Non-pigmented ciliary epithelial cell (primary cell): Measurements from ENCODE around the gene GLRA2.
"Not testable (repeated sequence)": the region's sequence is repeated elsewhere in the genome, so short reads cannot be mapped to it uniquely, and the experiment has no call there.

Experiments used
- DNase-seq: peaks from one replicate; pipeline ENCODE4 v3.0.0-alpha.2; 2010; ENCODE audit warnings: low read depth

The GLRA2 gene

GRCh38 chrX:14591976-14592375 lies 62.6 kb downstream of the GLRA2 start:
- DNase-seq = no peak

DNA sequence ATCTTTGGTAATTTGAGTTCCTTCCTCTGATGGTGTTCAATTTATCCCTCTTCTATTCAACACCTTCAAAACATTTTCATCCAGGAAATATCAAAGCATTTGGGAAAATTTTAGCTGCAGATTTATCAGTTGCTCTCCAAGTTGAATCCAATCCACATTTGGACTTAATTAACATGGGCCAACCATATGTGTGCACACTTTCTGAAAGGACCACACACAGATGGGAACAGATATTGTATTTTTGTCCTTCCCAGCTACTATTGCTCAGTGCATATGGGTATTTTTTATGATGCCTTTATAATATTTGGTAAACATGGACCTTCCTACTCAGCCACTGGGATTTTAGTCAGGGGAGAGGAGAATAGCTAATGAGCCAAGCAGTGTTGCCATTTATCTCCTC lies 65.2 kb downstream of the GLRA2 start:
- DNase-seq = no peak

- DNase-seq = no peak
Measured at GRCh38 chrX:14598330-14598729, 69.0 kb downstream of the GLRA2 start.

GRCh38 chrX:14607446-14607985 lies 78.2 kb downstream of the GLRA2 start:
- DNase-seq = no peak

- DNase-seq = not testable (repeated sequence)
Measured at GRCh38 chrX:14612450-14612849, 83.1 kb downstream of the GLRA2 start.

GRCh38 chrX:14616301-14616700 lies 87.0 kb downstream of the GLRA2 start:
- DNase-seq = no peak

DNA sequence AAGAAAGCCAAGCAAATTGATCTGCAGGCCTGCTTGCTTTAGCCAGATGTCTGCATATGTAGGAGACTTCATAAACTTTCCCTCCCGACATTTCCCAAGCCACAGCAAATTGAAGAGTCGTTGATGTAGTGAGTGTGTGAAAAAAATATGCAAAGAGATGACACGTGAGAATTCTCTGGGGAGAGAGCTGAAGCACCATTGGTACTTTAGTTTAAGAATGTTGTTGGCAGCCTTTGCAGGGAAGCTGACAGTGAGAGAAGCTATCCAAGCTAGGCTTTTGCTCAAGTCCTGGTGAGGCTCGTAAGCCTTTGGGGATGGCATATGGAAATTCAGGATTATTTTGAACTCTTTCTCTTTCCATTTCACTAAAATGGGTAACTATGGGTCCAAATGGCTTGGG lies 87.5 kb downstream of the GLRA2 start:
- no peak for DNase-seq

- DNase-seq = no peak
Measured at GRCh38 chrX:14618177-14618965, 89.0 kb downstream of the GLRA2 start.

- DNase-seq = no peak
Measured at GRCh38 chrX:14630733-14631132, 101.4 kb downstream of the GLRA2 start.

GRCh38 chrX:14641681-14642655 lies 112.6 kb downstream of the GLRA2 start:
- DNase-seq = no peak

DNA sequence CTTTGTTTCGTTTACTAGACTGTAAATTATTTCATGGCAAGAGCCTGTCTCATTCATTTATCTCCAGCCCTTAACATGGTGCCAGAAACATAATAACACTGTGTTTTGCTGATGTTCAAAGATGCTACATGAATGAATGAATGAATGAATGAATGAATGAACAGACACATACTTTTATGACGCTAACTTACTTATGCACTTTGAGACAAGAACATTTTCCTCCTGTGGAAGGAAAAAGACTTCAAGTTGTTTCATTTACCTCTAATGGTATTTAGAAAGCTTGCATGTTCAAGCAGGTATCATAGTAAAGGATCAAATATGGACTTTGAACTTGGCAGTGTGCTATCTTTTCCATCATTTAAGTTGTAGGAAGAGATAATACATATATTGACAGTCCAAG lies 131.6 kb downstream of the GLRA2 start:
- no peak for DNase-seq

- no peak for DNase-seq
Measured at GRCh38 chrX:14670819-14671218, 141.5 kb downstream of the GLRA2 start.

GRCh38 chrX:14672611-14673172 lies 143.4 kb downstream of the GLRA2 start:
- DNase-seq = no peak

- DNase-seq = no peak
Measured at GRCh38 chrX:14673236-14673635, 143.9 kb downstream of the GLRA2 start.

- peak; percentile 76 for DNase-seq
Measured at GRCh38 chrX:14673764-14674163, 144.4 kb downstream of the GLRA2 start.

DNA sequence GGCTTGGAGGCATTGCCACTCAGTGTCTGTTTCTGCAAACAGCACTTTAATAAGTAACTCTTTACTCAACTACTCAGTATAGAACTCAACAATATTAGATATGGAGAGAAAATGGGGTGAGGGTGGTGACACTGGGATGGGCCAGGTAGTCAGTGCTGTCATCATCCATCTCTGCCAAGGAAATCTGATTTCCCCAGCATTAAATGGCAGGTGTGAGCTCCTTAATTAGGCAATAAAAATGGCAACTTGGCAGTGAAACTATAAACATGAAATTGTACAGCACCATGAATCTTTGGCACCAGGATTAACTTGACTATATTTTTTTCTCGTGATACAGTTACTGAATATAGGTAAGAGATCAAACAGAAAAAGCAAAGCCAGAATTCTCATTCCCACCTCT lies 146.2 kb downstream of the GLRA2 start:
- DNase-seq = no peak

DNA sequence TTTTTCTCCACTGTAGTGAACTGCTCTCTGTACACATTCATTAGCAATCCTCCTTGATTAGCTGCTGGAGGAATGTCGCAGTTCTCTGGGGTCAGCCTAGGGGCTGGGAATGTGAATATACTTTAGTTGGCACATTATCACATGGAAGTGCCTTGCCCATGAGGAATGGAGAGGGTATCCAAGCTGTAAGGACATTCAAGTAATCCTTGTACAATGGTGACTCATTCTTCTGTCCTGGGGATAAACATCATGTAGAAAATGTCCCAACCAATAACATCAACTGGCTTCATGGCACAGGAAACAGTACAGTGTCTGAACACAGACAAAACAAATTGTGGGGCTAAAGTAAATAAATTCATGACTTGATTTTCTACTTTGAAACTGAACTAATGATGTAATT lies 147.1 kb downstream of the GLRA2 start:
- no peak for DNase-seq

- not testable (repeated sequence) for DNase-seq
Measured at GRCh38 chrX:14688331-14688730, 159.0 kb downstream of the GLRA2 start.

- DNase-seq = no peak
Measured at GRCh38 chrX:14690553-14690952, 161.2 kb downstream of the GLRA2 start.

GRCh38 chrX:14694611-14695010 lies 165.3 kb downstream of the GLRA2 start:
- DNase-seq = no peak

DNA sequence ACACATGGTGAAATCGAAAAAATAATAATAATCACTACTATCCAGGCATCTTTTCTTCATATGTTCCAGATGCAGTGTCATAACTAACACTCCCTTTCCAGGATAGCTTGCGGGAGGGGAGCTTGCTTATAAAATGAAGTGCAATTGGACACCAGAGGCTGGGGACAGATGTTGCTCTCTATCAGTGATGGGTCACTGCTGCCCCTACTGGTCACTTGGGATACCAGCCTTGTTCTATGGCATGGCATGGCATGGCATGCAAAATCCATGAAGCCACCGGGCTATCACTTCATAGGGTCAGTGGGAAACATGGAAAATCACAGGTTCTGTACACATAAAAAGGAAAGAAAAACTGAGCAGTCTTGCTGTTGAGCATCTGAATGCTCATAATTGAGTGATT lies 168.1 kb downstream of the GLRA2 start:
- DNase-seq = no peak

DNA sequence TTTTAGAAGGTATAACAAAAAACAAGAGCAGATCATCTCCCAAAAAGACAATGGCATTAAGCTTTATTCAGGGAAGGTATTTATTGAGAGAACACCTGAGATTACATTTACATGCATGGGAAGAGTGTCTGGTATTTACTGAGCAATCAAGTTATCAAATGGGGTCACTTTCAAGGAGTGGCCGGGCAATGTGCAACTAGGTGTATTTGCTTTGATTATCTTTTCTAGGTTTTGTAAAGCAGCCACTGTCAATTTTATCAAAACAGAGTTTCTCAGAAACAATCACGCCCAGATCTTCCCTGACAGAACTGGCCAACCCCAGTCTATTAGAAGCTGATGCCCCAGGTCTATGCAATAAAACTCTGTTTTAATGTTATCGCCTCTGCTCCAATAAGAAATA lies 169.5 kb downstream of the GLRA2 start:
- DNase-seq = no peak
